Suprapubic skin (tissue), 4 donors: ENCODE results near the gene AFAP1L2.

Source experiments
- EP300 ChIP-seq: sonication (generic); formaldehyde crosslinking; IDR thresholded peaks from one replicate; pipeline ENCODE4 v1.6.1; 2017; ENCODE audit warnings: antibody characterized with exemption
- POLR2A ChIP-seq, 2 donors: fragments of 450-650 bp; IDR thresholded peaks; one replicate each; pipeline ENCODE4 v1.6.1; 2017; ENCODE audit warnings: antibody characterized with exemption in 2 of 2, mild to moderate bottlenecking in 2 of 2, moderate library complexity in 2 of 2
- POLR2AphosphoS5 ChIP-seq, 3 donors: sonication (generic); formaldehyde crosslinking; IDR thresholded peaks; one replicate each; pipeline ENCODE4 v1.6.1; 2017; ENCODE audit warnings: antibody characterized with exemption in 3 of 3
- TF ChIP-seq, protein P1 (sequence below), 2 donors: fragments of 200-600 bp in 1 of 2; fragments of 450-650 bp in 1 of 2; sonication (generic) in 1 of 2; IDR thresholded peaks; one replicate each; pipeline ENCODE4 v1.5.1; 2016 to 2019; ENCODE audit warnings: antibody characterized with exemption in 2 of 2, mild to moderate bottlenecking in 1 of 2, moderate library complexity in 1 of 2

DNA sequence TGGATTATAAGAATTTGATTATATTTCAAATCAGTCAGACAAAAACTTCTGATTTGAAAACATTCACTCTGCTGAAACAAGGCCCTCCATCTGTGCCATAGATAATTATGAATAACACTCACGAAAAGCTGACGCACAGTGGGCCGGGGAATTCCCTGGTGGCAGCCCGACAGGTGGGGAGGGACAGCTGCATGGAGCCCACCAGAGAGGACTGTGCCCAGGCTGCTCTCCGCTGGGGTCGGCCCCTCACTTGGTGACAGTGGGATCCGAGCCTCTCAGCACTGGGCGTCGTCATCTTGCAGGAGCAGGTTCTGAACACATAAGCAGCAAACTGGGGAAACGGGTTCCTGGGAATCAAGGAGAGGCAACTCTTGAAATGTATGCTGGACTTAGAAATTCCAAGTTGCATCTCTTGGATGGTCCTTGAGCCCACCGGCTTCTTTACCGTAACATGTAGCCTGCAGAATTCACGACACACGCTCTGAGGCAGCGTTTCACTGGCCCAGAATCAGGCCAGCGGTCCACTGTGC lies 41.4 kb downstream of the AFAP1L2 start:
- TF ChIP-seq, protein P1, sequence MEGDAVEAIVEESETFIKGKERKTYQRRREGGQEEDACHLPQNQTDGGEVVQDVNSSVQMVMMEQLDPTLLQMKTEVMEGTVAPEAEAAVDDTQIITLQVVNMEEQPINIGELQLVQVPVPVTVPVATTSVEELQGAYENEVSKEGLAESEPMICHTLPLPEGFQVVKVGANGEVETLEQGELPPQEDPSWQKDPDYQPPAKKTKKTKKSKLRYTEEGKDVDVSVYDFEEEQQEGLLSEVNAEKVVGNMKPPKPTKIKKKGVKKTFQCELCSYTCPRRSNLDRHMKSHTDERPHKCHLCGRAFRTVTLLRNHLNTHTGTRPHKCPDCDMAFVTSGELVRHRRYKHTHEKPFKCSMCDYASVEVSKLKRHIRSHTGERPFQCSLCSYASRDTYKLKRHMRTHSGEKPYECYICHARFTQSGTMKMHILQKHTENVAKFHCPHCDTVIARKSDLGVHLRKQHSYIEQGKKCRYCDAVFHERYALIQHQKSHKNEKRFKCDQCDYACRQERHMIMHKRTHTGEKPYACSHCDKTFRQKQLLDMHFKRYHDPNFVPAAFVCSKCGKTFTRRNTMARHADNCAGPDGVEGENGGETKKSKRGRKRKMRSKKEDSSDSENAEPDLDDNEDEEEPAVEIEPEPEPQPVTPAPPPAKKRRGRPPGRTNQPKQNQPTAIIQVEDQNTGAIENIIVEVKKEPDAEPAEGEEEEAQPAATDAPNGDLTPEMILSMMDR (IDR thresholded peaks at IDR 0.05) = no peak
- TF ChIP-seq EP300 = no peak
- no peak for TF ChIP-seq POLR2A (IDR thresholded peaks at IDR 0.05)
- TF ChIP-seq POLR2AphosphoS5 (IDR thresholded peaks at IDR 0.05) = no peak
